ENCODE data around the gene NEURL2.
"Not testable (repeated sequence)": the region's sequence is repeated elsewhere in the genome, so short reads cannot be mapped to it uniquely, and the experiment has no call there.

NEURL2 gene, protein sequence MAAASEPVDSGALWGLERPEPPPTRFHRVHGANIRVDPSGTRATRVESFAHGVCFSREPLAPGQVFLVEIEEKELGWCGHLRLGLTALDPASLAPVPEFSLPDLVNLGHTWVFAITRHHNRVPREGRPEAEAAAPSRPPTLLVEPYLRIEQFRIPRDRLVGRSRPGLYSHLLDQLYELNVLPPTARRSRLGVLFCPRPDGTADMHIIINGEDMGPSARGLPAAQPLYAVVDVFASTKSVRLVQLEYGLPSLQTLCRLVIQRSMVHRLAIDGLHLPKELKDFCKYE

DNA sequence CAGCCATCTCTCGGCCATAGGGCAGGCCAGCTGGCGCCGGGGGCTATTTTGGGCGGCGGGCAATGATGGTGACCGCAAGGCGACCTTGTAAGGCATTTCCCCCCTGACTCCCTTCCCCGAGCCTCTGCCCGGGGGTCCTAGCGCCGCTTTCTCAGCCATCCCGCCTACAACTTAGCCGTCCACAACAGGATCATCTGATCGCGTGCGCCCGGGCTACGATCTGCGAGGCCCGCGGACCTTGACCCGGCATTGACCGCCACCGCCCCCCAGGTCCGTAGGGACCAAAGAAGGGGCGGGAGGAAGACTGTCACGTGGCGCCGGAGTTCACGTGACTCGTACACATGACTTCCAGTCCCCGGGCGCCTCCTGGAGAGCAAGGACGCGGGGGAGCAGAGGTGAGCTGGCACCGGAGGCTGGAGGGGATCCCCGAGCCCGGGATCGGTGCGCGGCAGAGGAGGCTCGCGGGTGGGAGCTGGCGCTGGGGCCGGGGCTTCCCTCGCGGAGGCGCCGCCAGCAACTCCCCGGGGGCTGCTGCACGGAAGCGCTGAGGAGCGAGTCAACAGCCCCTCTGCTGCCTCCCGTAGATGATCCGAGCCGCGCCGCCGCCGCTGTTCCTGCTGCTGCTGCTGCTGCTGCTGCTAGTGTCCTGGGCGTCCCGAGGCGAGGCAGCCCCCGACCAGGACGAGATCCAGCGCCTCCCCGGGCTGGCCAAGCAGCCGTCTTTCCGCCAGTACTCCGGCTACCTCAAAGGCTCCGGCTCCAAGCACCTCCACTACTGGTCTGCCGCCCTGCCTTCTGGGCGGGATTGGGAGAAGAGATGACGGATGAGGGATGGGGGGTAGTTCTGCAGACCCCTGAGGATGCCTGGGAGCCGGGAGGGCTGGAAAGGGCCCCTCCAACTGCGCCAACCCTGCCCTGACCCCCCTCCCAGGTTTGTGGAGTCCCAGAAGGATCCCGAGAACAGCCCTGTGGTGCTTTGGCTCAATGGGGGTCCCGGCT is at the start of gene NEURL2, which contains the start of gene CTSA:
NEURL2 (minus strand) TSS at position 224 of the 999 bp plus-strand sequence; CDS start at position 7, 217 bp downstream.
CTSA (plus strand) TSS at position 351 of the 999 bp plus-strand sequence; CDS start at position 585, 234 bp downstream.
- peak; percentile 62 to 95 (median 86) for DNase-seq

DNA sequence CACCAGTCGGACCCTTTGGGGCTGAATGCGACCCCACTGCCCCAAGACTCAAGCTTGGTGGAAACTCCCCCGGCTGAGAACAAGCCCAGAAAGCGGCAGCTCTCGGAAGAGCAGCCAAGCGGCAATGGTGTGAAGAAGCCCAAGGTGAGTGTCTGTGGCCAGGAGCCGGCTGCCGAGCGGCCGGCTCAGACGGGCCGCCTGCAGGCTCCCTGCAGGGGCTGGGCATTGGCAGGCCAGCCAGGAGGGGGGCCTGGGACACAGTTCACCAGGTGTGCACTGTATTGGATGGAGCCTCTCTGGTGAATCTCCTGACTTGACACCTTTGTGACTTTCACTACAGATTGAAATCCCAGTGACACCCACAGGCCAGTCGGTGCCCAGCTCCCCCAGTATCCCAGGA is 49.5 kb upstream of the NEURL2 start:
- DNase-seq = no peak

DNA sequence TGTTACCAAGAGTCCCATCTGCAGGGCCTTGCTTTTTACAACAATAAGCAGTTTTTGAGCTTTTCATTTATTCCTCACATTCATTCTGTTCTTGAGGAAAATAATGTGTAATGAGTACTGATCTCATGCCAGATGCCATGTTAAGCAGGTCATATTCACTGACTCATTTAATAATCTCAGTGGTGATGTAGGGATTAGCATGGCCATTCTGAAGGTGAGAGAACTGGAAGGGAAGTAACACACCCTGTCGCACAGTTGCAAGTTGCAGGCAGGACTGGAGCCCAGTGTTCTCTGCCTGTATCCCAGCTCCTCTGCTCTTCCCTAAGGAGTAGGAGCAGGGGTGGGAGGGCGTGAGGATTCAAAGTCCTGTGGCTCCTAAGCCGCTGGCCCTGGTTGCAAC is 49.0 kb upstream of the NEURL2 start:
- no peak for DNase-seq

DNA sequence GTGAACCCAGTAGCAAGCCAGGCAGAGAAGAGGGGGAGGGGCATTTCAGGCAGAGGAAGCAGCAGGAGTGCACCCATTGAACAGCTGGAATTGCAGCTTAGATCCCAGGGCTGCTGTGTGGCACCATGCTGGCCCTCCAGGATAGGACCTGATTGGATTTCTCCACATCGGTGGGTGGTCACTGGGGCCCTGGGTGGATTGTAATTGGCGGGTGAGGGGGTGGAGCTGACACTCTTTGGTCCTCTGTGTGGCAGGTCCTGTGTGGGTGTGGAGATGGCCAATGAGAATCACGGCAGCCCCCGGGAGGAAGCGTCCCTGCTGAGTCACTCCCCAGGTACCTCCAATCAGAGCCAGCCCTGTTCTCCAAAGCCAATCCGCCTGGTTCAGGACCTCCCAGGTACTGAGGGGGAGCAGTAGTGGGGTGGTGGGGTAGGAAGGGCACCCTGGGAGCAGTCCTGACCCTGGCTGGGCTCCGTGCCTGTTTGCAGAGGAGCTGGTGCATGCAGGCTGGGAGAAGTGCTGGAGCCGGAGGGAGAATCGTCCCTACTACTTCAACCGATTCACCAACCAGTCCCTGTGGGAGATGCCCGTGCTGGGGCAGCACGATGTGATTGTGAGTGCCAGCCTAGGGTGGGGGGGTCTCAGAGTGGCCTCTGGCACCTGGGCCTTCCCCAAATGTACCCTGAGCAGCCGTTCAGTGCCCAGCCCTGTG is 47.9 kb upstream of the NEURL2 start:
- no peak for DNase-seq

DNA sequence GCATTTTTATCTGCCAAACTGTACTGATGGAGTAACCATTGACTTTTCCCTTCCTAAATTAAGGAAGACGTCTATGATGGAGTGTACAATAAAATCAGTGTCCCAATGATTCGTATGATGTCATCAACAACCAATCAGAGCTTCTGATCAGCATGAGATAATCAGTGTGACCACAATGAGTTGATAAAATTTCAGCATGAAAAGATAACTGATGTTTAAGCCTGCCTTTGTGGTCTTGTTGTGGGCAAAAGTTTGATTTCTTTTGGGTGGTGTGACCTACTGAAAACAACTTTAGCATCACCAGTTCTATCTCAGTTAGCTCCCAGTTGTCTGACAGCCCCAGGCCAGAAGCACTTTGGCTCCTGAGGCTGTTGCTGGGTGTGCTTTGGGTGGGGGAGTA is 46.8 kb upstream of the NEURL2 start:
- no peak for DNase-seq

DNA sequence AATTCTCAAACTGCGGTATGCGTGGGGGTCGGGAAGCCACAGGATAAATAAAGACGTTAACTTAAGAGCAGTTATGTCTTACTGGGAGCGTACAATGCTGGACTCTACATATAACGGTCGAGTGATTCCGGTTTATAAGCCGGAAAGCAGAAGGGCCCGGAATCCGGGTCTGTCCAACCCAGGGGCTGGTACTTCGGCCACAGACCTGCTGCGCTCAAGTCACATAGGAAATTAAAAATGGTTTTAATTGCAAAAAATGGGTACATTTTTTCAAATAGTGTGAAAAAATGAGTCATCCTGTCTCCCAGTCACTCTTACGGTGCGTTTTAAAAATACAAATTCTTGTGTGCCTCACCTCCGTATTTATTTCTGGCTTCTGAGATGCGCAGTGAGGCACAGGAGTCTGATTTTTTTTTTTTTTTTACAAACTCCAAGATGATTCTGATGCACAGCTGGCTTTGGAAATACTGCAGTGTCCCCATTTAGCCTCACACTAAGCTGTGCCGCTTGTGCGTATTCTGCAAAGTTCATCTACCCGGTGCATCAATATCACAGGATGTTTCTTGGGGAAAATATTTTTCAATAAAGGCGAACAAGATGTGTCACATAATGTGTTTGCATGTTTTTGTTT is 44.5 kb upstream of the NEURL2 start:
- peak in 1 of 51 donors; percentile 77 for DNase-seq

DNA sequence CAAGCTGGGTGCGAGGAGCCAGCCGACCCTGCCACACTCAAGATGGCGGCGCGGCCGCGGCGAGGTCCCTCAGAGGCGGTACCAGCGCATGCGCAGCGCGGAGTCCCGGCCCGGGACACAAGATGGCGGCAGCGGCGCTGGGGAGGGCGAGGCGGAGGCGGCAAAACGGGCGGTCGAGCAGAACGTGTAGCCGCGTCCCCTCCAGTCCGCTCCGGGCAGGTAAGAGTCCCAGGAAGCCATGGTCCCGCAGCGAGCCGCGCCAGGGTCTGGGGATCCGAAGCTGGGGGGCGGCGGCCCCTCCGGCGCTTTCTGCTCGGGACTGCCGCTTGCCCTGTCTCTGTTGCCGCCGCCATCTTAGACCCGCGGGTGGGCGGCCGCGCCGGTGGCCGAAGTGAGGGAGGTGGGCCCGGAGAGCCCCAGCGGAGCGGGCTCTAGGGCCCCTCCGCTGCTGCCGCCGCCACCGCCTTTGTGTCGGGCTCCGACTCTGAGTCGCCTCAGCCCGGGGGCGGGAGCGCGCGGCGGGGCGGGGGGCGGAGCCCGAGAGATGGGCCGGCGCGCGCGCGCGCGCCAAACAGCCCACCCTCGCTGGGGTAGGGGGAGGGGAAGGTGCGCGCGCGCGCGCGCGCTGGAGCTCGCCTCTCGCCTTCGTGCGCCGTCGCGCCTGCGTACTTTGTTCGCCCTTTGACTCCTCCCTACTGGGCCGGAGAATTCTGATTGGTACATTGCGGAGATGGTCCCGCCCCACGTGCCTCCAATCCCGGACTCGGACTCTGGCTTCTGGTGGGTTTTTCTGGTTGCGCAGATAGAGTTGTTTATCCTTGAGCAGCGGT is 43.8 kb upstream of the NEURL2 start, which contains the start of gene PCIF1:
PCIF1 (plus strand) TSS at position 98 of the 830 bp plus-strand sequence. CDS start 4,317 bp downstream, outside the sequence.
- peak; percentile 82 to 98 (median 95) for DNase-seq

DNA sequence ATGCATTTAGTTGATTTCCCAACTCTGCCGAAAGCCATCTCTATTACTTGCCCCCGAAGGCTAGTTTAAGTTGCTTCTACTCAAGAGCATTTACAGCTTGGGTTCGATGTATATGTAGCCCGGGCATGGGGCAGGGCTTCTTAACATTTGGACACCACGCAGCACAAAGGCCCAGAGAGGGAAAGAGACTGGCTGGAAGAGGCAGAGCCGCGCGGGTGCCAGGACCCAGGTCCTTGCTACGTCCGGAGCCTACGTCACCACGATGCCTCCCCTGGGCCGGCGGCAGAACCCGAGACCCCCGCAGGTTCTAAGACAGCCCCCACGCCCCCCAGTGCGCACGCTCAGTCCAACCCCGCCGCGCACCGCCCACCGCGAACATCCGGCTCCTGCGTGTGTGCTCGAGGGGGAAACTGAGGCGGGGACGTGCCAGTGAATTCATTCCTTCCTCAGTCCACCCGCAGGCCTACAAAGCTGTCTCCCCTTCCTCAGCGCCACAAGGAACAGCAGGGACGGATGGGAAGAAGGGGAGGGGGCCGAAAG is 43.1 kb upstream of the NEURL2 start:
- peak in 37 of 51 donors; percentile 43 to 96 (median 82) for DNase-seq

DNA sequence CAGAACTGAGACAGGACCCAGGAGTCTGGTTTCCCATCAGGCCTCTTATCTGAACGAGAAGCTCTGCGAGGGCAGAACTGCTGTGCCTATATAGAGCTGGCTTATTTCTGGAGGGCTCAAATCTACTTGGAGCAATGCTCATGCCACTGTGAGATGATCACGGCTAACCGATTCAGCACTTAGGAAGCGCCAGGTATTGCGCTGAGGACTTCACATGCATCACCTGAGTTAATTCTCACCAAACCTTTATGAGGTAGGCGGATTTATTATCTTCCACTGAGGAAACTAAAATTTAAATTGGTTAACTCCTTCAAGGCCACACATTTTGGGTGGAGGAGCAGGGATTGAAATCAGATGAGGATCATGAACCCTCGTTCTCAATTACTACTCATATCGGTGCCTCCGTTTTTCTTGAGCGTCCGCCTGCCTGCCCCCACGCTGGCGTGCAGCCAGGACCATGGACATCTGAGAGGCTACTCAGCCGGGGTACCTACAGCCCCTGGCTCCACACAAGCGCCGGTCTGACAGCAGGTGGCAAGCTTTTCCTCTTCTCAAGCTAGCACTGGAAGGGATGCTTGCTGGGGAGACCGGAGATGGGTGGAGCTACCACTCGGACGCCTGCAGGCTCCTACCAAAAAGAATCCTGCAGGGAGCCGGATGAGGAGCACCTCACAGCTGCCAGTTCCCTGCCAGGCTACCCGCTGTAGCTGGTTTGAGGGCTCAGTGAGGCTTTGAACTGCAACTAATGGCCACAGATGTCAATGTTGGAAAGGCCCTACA is 42.4 kb upstream of the NEURL2 start:
- DNase-seq = peak in 49 of 51 donors; percentile 16 to 82 (median 55)

DNA sequence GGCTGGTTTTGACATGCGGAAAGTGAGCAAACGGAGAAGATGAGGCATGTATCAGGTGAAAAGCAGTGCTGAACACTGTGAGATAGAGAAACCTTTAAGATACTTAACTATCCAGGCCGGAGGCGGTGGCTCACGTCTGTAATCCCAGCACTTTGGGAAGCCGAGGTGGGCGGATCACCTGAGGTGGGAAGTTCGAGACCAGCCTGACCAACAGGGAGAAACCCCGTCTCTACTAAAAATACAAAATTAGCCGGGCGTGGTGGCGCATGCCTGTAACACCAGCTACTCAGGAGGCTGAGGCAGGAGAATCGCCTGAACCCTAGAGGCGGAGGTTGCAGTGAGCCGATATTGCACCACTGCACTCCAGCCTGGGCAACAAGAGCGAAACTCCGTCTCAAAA is 40.7 kb upstream of the NEURL2 start:
- not testable (repeated sequence) for DNase-seq

DNA sequence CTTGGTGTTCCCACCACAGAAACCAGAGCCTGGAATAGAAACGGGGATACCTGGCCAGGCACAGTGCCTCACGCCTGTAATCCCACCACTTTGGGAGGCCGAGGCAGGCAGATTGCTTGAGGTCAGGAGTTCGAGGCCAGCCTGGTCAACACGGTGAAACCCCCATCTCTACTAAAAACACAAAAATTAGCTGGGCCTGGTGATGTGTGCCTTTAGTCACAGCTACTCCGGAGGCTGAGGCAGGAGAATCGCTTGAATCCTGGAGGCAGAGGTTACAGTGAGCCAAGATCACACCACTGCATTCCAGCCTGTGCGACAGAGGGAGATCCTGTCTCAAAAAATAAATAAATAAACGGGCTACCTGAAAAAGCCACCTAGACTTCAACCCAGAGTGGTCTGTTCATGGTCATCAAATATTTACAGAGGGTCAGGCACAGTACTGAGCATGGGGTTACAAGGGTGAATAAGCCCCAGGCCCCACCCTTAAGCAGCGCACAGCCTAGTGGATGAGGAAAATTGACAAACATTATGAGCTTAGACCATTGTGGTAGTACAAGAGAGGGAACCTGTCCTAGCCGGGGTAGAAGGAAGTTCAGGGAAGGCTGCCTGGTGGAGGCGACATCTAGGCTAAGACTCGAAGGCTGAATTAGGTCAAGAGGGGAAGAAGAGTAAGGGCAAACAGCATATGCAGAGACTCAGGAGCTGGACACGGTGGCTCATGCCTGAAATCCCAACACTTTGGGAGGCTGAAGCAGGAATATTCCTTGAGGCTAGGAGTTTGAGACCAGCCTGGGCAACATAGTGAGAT is 36.3 kb upstream of the NEURL2 start:
- DNase-seq = no peak

DNA sequence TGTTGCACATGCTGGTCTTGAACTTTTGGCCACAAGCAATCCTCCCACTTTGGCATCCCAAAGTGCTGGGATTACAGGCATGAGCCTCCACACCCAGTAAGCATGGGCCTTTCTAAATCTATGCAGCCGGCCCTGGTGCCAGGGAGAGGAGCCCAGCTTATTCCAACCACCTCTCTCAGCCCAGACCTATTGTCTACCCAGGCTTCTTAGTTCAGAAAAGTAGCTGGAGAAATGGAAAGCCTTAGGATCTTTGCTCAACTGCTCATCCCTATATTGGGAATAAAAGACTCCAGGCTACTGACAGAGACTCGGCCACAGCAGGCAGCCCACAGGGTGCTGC is 35.7 kb upstream of the NEURL2 start:
- no peak for DNase-seq

DNA sequence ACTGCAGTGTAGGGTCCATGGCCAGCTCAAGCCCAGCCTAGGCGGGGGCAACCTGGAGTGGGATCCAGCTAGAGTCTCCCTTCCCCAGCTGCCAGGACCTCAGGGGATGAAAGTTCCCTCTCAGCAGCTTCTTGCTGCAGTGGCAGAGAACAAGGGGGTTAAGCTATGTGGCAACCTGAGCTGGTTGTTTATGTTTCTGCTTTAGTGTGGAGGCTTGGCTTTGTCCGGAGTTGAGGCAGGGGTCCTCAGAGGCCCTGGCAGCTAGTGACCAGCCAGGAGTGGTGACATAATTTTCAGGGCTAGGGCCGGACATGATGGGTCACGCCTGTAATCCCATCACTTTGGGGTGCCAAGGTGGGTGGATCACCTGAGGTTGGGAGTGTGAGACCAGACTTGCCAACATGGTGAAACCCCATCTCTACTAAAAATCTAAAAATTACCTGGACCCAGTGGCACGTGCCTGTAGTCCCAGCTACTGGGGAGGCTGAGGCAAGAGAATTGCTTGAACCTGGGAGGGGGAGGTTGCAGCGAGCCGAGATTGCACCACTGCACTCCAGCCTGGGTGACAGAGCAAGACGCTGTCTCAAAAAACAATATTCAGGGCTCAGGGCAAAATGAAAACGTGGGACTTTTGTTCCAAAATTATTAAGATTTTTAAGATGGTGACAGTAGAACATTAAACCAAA is 35.0 kb upstream of the NEURL2 start:
- DNase-seq = no peak

DNA sequence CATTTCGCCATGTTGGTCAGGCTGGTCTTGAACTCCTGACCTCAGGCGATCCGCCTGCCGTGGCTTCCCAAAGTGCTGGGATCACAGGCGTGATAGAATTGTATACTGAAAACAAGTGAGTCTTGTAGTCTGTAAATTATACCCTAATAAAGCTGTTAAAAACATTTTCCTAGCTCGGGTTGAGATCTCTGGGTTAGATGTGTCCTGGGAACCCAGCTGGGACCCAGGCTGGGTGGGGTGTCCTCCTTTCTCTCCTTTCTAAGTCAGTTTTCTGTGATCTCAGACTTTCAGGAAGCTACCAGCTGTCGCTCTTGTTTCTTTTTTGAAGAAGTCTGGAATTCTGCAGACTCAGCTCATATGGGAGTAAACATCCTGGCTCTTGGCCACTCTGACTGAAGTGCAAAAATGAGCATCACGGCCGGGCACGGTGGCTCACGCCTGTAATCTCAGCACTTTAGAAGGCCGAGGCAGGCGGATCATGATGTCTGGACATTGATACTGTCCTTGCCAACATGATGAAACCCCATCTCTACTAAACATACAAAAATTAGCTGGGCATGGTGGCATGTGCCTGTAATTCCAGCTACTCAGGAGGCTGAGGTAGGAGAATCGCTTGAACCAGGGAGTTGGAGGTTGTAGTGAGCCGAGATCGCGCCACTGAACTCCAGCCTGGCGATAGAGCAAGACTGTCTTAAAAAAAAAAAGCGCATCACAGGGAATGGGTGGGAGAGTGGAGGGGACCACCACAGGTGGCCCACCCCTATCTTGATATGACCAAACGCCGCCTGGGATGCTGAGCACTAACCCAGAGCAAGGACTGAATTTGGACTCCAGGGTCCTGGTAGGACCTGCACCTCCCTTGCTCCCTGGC is 33.6 kb upstream of the NEURL2 start:
- peak in 5 of 51 donors; percentile 13 to 19 (median 17) for DNase-seq

DNA sequence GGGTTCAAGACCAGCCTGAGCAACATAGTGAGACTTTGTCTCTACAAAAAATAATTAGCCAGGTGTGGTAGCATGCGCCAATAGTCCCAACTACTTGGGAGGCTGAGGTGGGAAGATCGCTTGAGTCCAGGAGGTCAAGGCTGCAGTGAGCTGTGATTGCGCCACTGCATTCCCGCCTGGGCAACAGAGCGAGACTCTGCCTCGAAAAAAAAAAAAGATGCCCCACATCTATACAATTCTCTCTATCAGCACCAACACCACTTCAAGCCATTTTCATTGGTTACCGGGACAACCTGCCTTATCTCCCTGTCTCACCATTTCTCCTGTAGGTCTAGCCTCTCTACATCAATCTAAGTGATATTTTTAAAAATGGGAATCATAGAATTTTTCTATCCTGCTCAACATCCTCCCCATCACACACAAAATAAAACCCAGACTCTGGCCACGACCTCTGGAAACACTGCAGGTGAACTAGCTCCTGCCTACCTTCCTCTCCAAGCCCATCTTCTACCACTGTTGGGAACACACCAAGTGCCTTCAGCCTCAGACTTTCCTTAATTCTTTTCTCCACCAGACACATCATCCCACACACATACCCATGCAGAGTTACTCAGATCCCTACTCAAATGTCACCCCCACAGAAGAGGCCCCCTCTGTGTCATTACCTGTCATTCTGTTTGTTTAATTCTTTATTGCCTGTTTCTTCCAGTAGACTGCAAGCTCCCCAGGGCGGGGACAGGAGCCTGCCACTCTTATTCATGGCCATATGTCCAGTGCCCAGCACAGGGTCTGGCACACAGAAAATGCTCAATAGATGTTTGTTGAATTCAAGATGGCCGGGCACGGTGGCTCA is 30.6 kb upstream of the NEURL2 start:
- peak in 1 of 51 donors; percentile 19 for DNase-seq
